Upper lobe of left lung (tissue), 6 donors: ENCODE measurements around the gene KRTAP9-7. TPM values are rescaled to one million over a fixed set of nuclear protein-coding genes. Genes with fewer than 3 reads are reported as not detected.
A peak's percentile ranks its signal among the peaks of the same experiment; 100 is the strongest.

Experiments
- ATAC-seq, 2 donors: fragments of 200-7000 bp; cut with Tn5 transposase; one replicate each; pipeline ENCODE4 v1.9.1; 2022; ENCODE audit warnings: mild to moderate bottlenecking in 2 of 2, moderate library complexity in 2 of 2; ENCODE audit not compliant: low FRiP score in 2 of 2
- DNase-seq, 2 donors: peaks; one replicate each; pipeline ENCODE4 v3.0.0-alpha.2; 2019 to 2020
- H3K27ac ChIP-seq, 4 donors: fragments of 200-600 bp; sonication (generic); one replicate each; pipeline ENCODE4 v1.5.1; 2016 to 2019
- H3K27me3 ChIP-seq, 4 donors: fragments of 200-600 bp; sonication (generic); one replicate each; pipeline ENCODE4 v1.5.1; 2017 to 2019
- H3K36me3 ChIP-seq, 4 donors: fragments of 200-600 bp; sonication (generic); one replicate each; pipeline ENCODE4 v1.5.1; 2016 to 2019
- H3K4me1 ChIP-seq, 4 donors: fragments of 200-600 bp; sonication (generic); one replicate each; pipeline ENCODE4 v1.5.1; 2018 to 2019
- H3K4me3 ChIP-seq, 4 donors: fragments of 200-600 bp; sonication (generic); one replicate each; pipeline ENCODE4 v1.5.1; 2017 to 2019; ENCODE audit warnings: mild to moderate bottlenecking in 2 of 4, moderate library complexity in 1 of 4
- H3K9me3 ChIP-seq, 4 donors: fragments of 200-600 bp; sonication (generic); one replicate each; pipeline ENCODE4 v1.5.1; 2018 to 2019
- CTCF ChIP-seq, 6 experiments: fragments of 450-650 bp in 4 of 6; fragments of 200-600 bp in 2 of 6; sonication (generic) in 2 of 6; IDR thresholded peaks; one replicate each; pipeline ENCODE4 v1.5.1; 2016 to 2019; ENCODE audit warnings: antibody characterized with exemption in 6 of 6
- EP300 ChIP-seq, 4 donors: sonication (generic); formaldehyde crosslinking; IDR thresholded peaks; one replicate each; pipeline ENCODE4 v1.5.1; 2017; ENCODE audit warnings: antibody characterized with exemption in 4 of 4, control low read depth in 2 of 4
- POLR2A ChIP-seq, 4 donors: fragments of 450-650 bp; IDR thresholded peaks; one replicate each; pipeline ENCODE4 v1.5.1; 2016 to 2017; ENCODE audit warnings: antibody characterized with exemption in 4 of 4, mild to moderate bottlenecking in 2 of 4
- POLR2AphosphoS5 ChIP-seq, 2 donors: sonication (generic); formaldehyde crosslinking; IDR thresholded peaks; one replicate each; pipeline ENCODE4 v1.5.1; 2017; ENCODE audit warnings: antibody characterized with exemption in 2 of 2
- WGBS, 2 donors: methylation state at CpG; one replicate each; pipeline ENCODE4 v1.1.5; 2017 to 2018; 5-methylcytosine and 5-hydroxymethylcytosine counted together
- small RNA-seq, 4 donors: library from RNA; depleted of rRNA; stranded (forward); fragments of <200 nt; gene quantifications; one replicate each; pipeline ENCODE3, GENCODE V24; 2016
- total RNA-seq, 6 donors: library from RNA; depleted of rRNA in 4 of 6; stranded (reverse); fragments of >200 nt in 4 of 6; gene quantifications; one replicate each; pipeline versions ENCODE4 v1.1.0 to v1.2.1, GENCODE V29; 2016 to 2021
- donor health status: DM: no; HTN: no; CAD: no; lungs with moderate emphysema.
- donor health status: DM: no; HTN: yes; CAD: no; lungs with severe emphysema.

KRTAP9-7 gene
- total RNA-seq, 6 donors from 2014 or later: not detected

DNA sequence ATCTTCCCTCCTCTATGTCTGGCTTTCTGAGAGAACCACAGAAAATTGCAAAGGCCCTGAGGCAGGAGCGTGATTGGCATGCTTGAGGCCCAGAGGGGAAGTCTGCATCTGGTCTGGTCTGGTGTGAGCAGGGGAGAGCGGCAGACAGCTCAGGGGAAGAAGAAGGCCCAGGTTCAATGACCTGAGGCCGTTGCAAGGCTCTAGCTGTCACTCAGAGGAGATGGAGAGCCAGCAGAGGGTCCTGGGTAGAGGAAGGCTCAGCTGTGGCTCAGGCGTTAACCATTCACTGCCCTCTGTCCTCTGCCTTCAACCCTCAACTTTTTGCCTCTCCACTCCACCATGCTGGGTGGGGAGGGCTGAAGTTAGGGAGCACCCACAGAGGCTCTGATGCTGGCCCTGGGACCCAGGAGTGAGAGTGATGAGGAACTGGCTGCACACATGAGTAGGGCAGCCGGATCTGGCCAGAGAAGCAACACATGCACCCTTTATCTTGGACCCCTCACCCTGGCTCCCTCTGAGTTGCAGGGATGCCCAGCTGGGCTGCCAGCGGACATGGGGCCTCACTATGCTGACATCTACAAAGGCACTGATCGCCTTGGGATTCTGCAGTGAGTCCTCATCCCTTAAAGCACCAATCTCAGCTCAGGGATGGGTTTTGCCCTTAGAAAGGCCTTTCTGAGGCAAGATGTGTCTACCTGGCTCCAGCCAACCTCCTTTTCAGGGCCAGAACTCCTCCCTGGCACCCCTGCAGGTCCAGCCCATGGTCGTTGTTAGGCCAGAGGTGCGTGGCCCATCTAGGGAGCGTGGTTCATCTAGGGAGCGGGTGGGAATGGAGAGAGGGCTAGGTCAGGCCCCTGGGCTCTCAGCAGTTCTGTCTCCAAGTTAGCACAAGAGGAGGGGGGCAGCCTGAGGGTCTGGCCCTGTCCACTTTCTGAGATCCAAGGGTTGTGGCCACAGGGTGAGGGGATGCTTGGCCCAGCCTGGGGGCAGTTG, 47.7 kb downstream of the KRTAP9-7 start:
- peaks cover 0 to 8% (median 0%) of the 10 kb centered on the region in 4 donors for H3K9me3 ChIP-seq
- H3K4me3 ChIP-seq: no peak overlapping the region
- DNase-seq (no peak), ATAC-seq (no peak)
- no peaks in the 10 kb centered on the region for H3K4me1 ChIP-seq
- 82 to 89% methylated on average over 9 to 11 of the region's 11 CpGs for WGBS, 2 donors
- no peaks in the 10 kb centered on the region for H3K36me3 ChIP-seq
- TF ChIP-seq POLR2A (IDR thresholded peaks at IDR 0.05) (no peak), CTCF (IDR thresholded peaks at IDR 0.05) (no peak), POLR2AphosphoS5 (IDR thresholded peaks at IDR 0.05) (no peak), EP300 (IDR thresholded peaks at IDR 0.05) (no peak)
- H3K27me3 ChIP-seq: no peaks in the 10 kb centered on the region
- H3K27ac ChIP-seq: no peak overlapping the region

GRCh38 chr17:41324180-41325075, 48.9 kb downstream of the KRTAP9-7 start:
- ATAC-seq (peak in 1 of 2 donors; percentile 7), DNase-seq (no peak)
- H3K27ac ChIP-seq: no peak overlapping the region
- H3K4me1 ChIP-seq: no peaks in the 10 kb centered on the region
- WGBS, 2 donors: 71 to 76% methylated on average over 14 of the region's 16 CpGs
- no peak overlapping the region for H3K4me3 ChIP-seq
- TF ChIP-seq POLR2AphosphoS5 (IDR thresholded peaks at IDR 0.05) (no peak), POLR2A (IDR thresholded peaks at IDR 0.05) (no peak), CTCF (IDR thresholded peaks at IDR 0.05) (peak in 2 of 6 experiments; percentile 15 to 29)
- no peaks in the 10 kb centered on the region for H3K27me3 ChIP-seq
- H3K36me3 ChIP-seq: no peaks in the 10 kb centered on the region
- H3K9me3 ChIP-seq: peaks cover 0 to 6% (median 0%) of the 10 kb centered on the region in 4 donors

- Histone ChIP-seq H3K27me3 (no peaks in the 10 kb centered on the region), H3K9me3 (no peaks in the 10 kb centered on the region), H3K27ac (no peak overlapping the region), H3K36me3 (no peaks in the 10 kb centered on the region), H3K4me1 (no peaks in the 10 kb centered on the region), H3K4me3 (no peak overlapping the region)
- DNase-seq: no peak
- 86 to 91% methylated on average over 10 of the region's 10 CpGs for WGBS, 2 donors
- TF ChIP-seq EP300 (IDR thresholded peaks at IDR 0.05) (no peak), POLR2A (IDR thresholded peaks at IDR 0.05) (no peak), POLR2AphosphoS5 (IDR thresholded peaks at IDR 0.05) (no peak), CTCF (IDR thresholded peaks at IDR 0.05) (no peak)
- ATAC-seq: no peak
Measured at GRCh38 chr17:41325126-41325525, 49.6 kb downstream of the KRTAP9-7 start.

DNA sequence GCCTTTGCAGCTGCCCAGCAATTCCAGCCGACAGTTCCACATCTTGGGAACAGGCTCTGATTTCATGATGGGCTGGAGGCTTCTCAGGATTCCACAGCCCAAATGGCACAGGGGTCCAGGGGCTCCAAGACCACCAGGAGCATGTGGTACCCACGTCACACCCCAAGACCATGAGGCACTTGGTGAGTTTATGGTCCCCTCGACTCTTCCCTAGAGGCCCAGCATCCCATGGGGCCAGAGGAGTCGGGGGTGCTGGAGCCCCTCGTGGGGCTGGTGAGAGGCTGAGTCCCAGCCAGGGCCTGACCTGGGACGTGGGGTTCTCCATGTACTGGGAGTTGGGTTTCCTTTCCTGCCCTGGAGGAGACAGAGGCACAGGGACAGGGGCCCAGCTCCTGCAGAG, 50.1 kb downstream of the KRTAP9-7 start:
- no peak for DNase-seq
- Histone ChIP-seq H3K27ac (no peak overlapping the region), H3K4me1 (no peaks in the 10 kb centered on the region), H3K9me3 (no peaks in the 10 kb centered on the region), H3K4me3 (no peak overlapping the region), H3K36me3 (no peaks in the 10 kb centered on the region), H3K27me3 (no peaks in the 10 kb centered on the region)
- no peak for ATAC-seq
- TF ChIP-seq EP300 (IDR thresholded peaks at IDR 0.05): no peak
- TF ChIP-seq POLR2AphosphoS5 (IDR thresholded peaks at IDR 0.05): no peak
- no peak for TF ChIP-seq CTCF (IDR thresholded peaks at IDR 0.05)
- TF ChIP-seq POLR2A (IDR thresholded peaks at IDR 0.05): no peak
- WGBS, 2 donors: 88% methylated on average over 6 of the region's 6 CpGs; no CpG with 5 or more reads in 1 of the 2 donors

Small RNA genes within 50 kb of the gene (small RNA-seq; reads per million reads assigned to genes)
- 0 reads per million in 4 donors for gene KRTAP9-10P

Other genes starting within 250 kb of the KRTAP9-7 start
- not detected for gene KRTAP1-5, start 248.5 kb upstream of the KRTAP9-7 start, total RNA-seq
- gene KRTAP1-4, start 245.5 kb upstream of the KRTAP9-7 start, total RNA-seq: not detected
- not detected for gene KRTAP1-3, start 240.8 kb upstream of the KRTAP9-7 start, total RNA-seq
- not detected for gene KRTAP1-1, start 234.2 kb upstream of the KRTAP9-7 start, total RNA-seq
- gene KRTAP2-1, start 228.4 kb upstream of the KRTAP9-7 start, total RNA-seq: not detected
- gene KRTAP2-2, start 220.5 kb upstream of the KRTAP9-7 start, total RNA-seq: not detected
- gene KRTAP2-3, start 215.6 kb upstream of the KRTAP9-7 start, total RNA-seq: not detected
- not detected for gene KRTAP2-4, start 209.8 kb upstream of the KRTAP9-7 start, total RNA-seq
- not detected for gene KRTAP4-7, start 191.5 kb upstream of the KRTAP9-7 start, total RNA-seq
- not detected for gene KRTAP4-8, start 177.6 kb upstream of the KRTAP9-7 start, total RNA-seq
- gene KRTAP4-16, start 173.5 kb upstream of the KRTAP9-7 start, total RNA-seq: not detected
- not detected for gene KRTAP4-9, start 170.3 kb upstream of the KRTAP9-7 start, total RNA-seq
- gene KRTAP4-11, start 157.3 kb upstream of the KRTAP9-7 start, total RNA-seq: not detected
- not detected for gene KRTAP4-12, start 151.5 kb upstream of the KRTAP9-7 start, total RNA-seq
- not detected for gene KRTAP4-6, start 135.2 kb upstream of the KRTAP9-7 start, total RNA-seq
- not detected for gene KRTAP4-5, start 125.9 kb upstream of the KRTAP9-7 start, total RNA-seq
- not detected for gene KRTAP4-4, start 115.0 kb upstream of the KRTAP9-7 start, total RNA-seq
- not detected for gene KRTAP4-3, start 107.5 kb upstream of the KRTAP9-7 start, total RNA-seq
- gene KRTAP4-2, start 97.5 kb upstream of the KRTAP9-7 start, total RNA-seq: not detected
- gene KRTAP4-1, start 90.8 kb upstream of the KRTAP9-7 start, total RNA-seq: not detected
- not detected for gene KRTAP9-1, start 85.8 kb upstream of the KRTAP9-7 start, total RNA-seq
- gene KRTAP9-2, start 49.0 kb upstream of the KRTAP9-7 start, total RNA-seq: not detected
- not detected for gene KRTAP9-3, start 43.2 kb upstream of the KRTAP9-7 start, total RNA-seq
- not detected for gene KRTAP9-8, start 37.7 kb upstream of the KRTAP9-7 start, total RNA-seq
- gene KRTAP9-4, start 26.0 kb upstream of the KRTAP9-7 start, total RNA-seq: not detected
- gene KRTAP9-9, start 20.3 kb upstream of the KRTAP9-7 start, total RNA-seq: not detected
- gene KRTAP9-6, start 10.3 kb upstream of the KRTAP9-7 start, total RNA-seq: not detected
- not detected for gene KRTAP29-1, start 27.2 kb downstream of the KRTAP9-7 start, total RNA-seq
- gene KRTAP16-1, start 33.6 kb downstream of the KRTAP9-7 start, total RNA-seq: not detected
- not detected for gene KRTAP17-1, start 40.0 kb downstream of the KRTAP9-7 start, total RNA-seq
- gene KRT33A, start 75.1 kb downstream of the KRTAP9-7 start, total RNA-seq: not detected
- not detected for gene KRT33B, start 94.1 kb downstream of the KRTAP9-7 start, total RNA-seq
- not detected for gene KRT34, start 106.6 kb downstream of the KRTAP9-7 start, total RNA-seq
- not detected for gene KRT31, start 121.9 kb downstream of the KRTAP9-7 start, total RNA-seq
- gene KRT37, start 148.9 kb downstream of the KRTAP9-7 start, total RNA-seq: not detected
- not detected for gene KRT38, start 165.3 kb downstream of the KRTAP9-7 start, total RNA-seq
- not detected for gene KRT32, start 191.7 kb downstream of the KRTAP9-7 start, total RNA-seq
- gene KRT35, start 205.5 kb downstream of the KRTAP9-7 start, total RNA-seq: not detected
- not detected for gene KRT36, start 214.2 kb downstream of the KRTAP9-7 start, total RNA-seq
- gene KRT13, start 229.9 kb downstream of the KRTAP9-7 start, total RNA-seq: 10 to 100 TPM in 1 of 6 donors, 1 to 10 TPM in 5; 1.0 to 12.1 (median 7.2) TPM
- 10 to 100 TPM; 10.5 to 57.9 (median 19.2) TPM for gene KRT15, start 243.2 kb downstream of the KRTAP9-7 start, total RNA-seq